Mucosa of stomach (tissue), 1 donor: ENCODE results near the gene NACC2.

Experiments
- H3K27me3 ChIP-seq: one replicate; pipeline ENCODE4 v1.7.0; 2013; ENCODE audit warnings: mild to moderate bottlenecking, low read length; ENCODE audit not compliant: control insufficient read depth, insufficient read depth
- H3K36me3 ChIP-seq: one replicate; pipeline ENCODE4 v1.7.0; 2013; ENCODE audit warnings: low read length; ENCODE audit not compliant: control insufficient read depth, insufficient read depth
- H3K4me1 ChIP-seq: one replicate; pipeline ENCODE4 v1.7.0; 2013; ENCODE audit warnings: mild to moderate bottlenecking, low read length; ENCODE audit not compliant: control insufficient read depth, insufficient read depth
- H3K4me3 ChIP-seq: one replicate; pipeline ENCODE4 v1.7.0; 2013; ENCODE audit warnings: low read length
- H3K9ac ChIP-seq: one replicate; pipeline ENCODE4 v1.7.0; 2013; ENCODE audit warnings: mild to moderate bottlenecking, low read length, moderate library complexity
- H3K9me3 ChIP-seq: one replicate; pipeline ENCODE4 v1.7.0; 2013; ENCODE audit warnings: mild to moderate bottlenecking, low read length, moderate library complexity; ENCODE audit not compliant: control insufficient read depth
- donor health status: Pancreatic carcinoma.

The NACC2 gene

DNA sequence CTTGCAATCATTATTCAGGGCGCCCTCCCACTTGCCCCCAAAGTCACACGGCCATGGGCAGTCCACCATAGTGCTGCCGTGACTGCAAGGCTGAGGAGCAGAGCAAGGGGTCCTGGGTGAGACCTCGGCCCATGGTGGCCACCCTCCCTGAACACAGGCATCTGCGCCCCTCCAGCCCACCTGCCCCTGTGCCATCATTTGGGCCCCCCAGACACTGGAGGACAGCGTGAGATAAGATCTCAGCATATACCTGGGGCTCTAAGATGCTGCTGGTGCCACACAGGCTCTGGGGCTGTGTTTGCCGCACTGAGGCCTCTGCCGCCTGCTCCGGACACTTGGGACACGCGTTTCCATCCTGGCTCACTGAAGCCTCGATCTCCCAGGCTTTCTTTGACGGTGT, 20.1 kb upstream of the NACC2 start:
- Histone ChIP-seq H3K4me3 (no peak overlapping the region), H3K9ac (no peak overlapping the region), H3K27me3 (no peaks in the 10 kb centered on the region), H3K4me1 (peaks cover 23% of the 10 kb centered on the region), H3K9me3 (no peaks in the 10 kb centered on the region), H3K36me3 (peaks cover 9% of the 10 kb centered on the region)

- Histone ChIP-seq H3K27me3 (no peaks in the 10 kb centered on the region), H3K4me1 (peaks cover 21% of the 10 kb centered on the region), H3K9me3 (no peaks in the 10 kb centered on the region), H3K9ac (no peak overlapping the region), H3K4me3 (no peak overlapping the region), H3K36me3 (peaks cover 9% of the 10 kb centered on the region)
Measured at GRCh38 chr9:136114610-136115009, 19.5 kb upstream of the NACC2 start.

DNA sequence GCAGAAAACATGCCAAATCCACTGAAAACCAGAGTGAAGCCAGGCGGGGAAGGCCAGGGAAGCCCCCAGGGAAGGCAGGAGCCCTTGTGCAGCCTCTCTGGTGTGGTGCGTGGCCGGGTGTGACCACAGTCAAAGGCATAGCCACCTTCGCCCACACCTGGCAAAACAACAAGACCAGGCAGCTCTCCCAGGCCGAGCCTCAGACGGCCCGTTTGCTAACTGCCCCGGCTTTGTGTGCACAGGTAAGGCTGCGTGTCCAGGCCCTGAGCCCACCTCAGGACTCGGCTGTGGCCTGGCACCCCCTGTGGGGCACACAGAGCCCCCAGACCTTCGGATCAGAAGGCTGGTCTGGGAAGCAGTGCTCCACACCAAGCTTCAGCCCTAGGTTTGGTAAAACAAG, 17.5 kb upstream of the NACC2 start:
- Histone ChIP-seq H3K9me3 (no peaks in the 10 kb centered on the region), H3K4me1 (peaks cover 37% of the 10 kb centered on the region), H3K9ac (no peak overlapping the region), H3K4me3 (no peak overlapping the region), H3K36me3 (peaks cover 9% of the 10 kb centered on the region), H3K27me3 (no peaks in the 10 kb centered on the region)

DNA sequence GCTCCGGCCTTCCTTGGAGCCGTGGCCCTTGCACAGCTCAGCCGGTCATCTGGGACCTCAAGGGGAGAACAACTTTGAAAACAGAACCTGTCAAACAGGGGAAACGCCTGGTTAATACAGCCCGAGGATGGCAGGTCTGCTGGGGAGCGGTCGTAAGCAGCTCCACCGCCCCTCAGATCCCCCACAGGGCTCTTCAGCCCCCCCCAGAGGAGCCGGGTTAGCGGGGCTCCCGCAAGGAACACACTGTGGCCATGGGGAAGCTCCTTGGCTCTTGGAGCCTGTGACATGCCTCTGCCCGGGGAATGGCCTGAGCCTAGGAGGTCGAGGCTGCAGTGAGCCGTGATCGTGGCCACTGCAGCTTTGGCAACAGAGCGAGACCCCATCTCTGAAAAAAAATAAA, 16.8 kb upstream of the NACC2 start:
- H3K4me1 ChIP-seq = peaks cover 35% of the 10 kb centered on the region
- H3K9ac ChIP-seq = no peak overlapping the region

DNA sequence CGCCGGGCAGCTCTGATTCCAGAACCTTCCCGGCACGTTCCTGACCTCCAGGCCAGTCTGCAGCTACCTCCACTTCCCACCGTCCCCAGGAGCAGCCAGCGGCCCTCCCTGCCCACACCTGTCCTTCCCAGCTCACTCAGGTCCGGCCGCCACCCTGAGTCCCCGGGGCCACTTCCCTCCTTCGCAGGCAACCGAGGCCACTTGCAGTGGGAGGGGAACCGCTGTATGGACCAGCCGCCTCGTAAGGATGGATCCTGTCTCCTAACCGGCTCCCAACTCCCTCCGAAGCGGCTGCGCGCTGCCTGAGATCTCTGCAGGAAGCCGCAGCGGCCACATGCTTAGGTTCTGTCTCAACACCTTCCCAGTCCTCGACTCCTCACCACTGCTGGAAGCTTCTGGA, 16.1 kb upstream of the NACC2 start:
- H3K27me3 ChIP-seq = no peaks in the 10 kb centered on the region
- H3K4me3 ChIP-seq = no peak overlapping the region
- no peak overlapping the region for H3K9ac ChIP-seq
- peaks cover 35% of the 10 kb centered on the region for H3K4me1 ChIP-seq
- no peaks in the 10 kb centered on the region for H3K9me3 ChIP-seq
- peaks cover 9% of the 10 kb centered on the region for H3K36me3 ChIP-seq

More for the DNA sequence above, 16.8 kb upstream of the NACC2 start:
- Histone ChIP-seq H3K27me3 (no peaks in the 10 kb centered on the region), H3K9me3 (no peaks in the 10 kb centered on the region), H3K4me3 (no peak overlapping the region), H3K36me3 (peaks cover 9% of the 10 kb centered on the region)

- H3K27me3 ChIP-seq = peaks cover 2% of the 10 kb centered on the region
- peaks cover 6% of the 10 kb centered on the region for H3K36me3 ChIP-seq
- no peaks in the 10 kb centered on the region for H3K9me3 ChIP-seq
- peaks cover 38% of the 10 kb centered on the region for H3K4me1 ChIP-seq
- H3K4me3 ChIP-seq = no peak overlapping the region
- H3K9ac ChIP-seq = peak overlapping the region; percentile 28
Measured at GRCh38 chr9:136110082-136111061, 15.3 kb upstream of the NACC2 start.

GRCh38 chr9:136109351-136110081, 14.4 kb upstream of the NACC2 start:
- peak overlapping the region; percentile 12 for H3K4me3 ChIP-seq
- H3K27me3 ChIP-seq = peaks cover 8% of the 10 kb centered on the region
- H3K9me3 ChIP-seq = no peaks in the 10 kb centered on the region
- peaks cover 47% of the 10 kb centered on the region for H3K4me1 ChIP-seq
- peak overlapping the region; percentile 65 for H3K9ac ChIP-seq
- no peaks in the 10 kb centered on the region for H3K36me3 ChIP-seq

DNA sequence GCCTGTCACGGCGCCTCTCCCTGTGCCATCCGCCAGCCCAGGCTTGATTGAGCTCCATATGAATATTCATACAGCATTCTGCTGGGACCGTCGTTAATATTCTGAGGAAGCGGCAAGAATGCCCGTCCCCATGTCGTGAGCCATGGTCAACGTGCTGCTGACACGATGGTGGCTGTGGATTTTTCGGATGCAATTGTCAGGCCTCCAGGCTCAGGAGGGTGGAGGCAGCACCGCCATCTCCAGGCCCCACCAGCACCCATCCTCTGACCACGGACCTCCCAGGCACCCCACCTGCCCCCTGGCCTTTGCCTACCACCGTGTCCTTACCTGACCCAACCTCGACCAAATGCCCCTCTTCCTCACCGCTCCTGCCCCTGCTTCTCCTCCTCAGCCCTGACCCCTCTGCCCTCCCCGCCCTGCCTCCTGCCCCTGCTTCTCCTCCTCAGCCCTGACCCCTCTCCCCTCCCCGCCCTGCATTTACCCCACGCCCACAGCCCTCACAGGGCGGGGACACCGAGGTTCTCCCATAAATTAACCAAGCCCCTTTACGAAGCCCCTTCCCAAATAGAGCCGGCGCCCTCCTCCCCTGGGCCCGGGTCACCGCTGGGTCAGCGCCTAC, 13.7 kb upstream of the NACC2 start:
- Histone ChIP-seq H3K4me3 (peak overlapping the region; percentile 12), H3K9ac (peak overlapping the region; percentile 65), H3K27me3 (peaks cover 9% of the 10 kb centered on the region), H3K9me3 (no peaks in the 10 kb centered on the region), H3K4me1 (peaks cover 47% of the 10 kb centered on the region), H3K36me3 (no peaks in the 10 kb centered on the region)

- Histone ChIP-seq H3K9me3 (no peaks in the 10 kb centered on the region), H3K4me1 (peaks cover 47% of the 10 kb centered on the region), H3K27me3 (peaks cover 14% of the 10 kb centered on the region), H3K9ac (no peak overlapping the region), H3K36me3 (no peaks in the 10 kb centered on the region), H3K4me3 (no peak overlapping the region)
Measured at GRCh38 chr9:136107953-136108647, 13.0 kb upstream of the NACC2 start.

DNA sequence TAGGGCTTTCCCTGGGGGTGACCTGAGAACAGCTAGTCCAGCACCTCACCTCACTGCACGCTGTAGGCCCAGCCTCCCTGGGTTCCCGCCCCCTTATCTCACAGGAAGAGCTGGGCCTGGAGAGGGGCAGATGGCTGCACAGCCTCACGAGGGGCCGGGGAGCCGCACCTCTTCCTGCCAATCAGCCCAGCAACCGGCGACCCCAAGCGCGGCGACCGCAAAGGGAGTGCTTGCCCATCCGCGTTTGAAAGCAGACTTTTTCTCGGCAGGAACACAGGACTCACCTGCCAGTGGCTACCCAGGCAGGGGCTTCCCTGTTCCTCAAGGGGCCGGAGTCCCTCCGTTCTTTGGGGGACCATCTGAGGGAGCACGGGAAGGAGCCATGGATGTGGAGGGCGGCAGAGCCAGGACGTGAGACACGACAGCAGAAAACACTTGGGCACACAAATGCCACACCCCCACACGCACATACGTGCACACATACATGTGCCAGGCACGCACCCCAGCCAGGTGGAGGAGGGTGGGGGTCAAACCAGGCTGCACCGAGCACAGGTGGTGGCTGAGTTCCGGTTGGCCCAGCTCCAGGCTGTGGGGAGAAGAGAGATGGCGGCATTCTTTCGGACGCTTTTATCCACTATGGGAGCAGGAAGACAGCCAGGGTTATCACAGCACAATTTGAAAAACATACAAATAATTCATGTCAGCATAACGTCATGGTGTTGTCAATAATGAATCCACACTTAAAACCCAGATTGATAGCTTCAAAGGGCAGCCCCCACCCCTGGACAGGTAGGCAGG, 12.3 kb upstream of the NACC2 start:
- Histone ChIP-seq H3K9me3 (no peaks in the 10 kb centered on the region), H3K27me3 (peaks cover 14% of the 10 kb centered on the region), H3K9ac (no peak overlapping the region), H3K36me3 (no peaks in the 10 kb centered on the region), H3K4me3 (no peak overlapping the region), H3K4me1 (peaks cover 44% of the 10 kb centered on the region)
